ENCODE measurements around the gene TM9SF4.

TM9SF4 gene

DNA sequence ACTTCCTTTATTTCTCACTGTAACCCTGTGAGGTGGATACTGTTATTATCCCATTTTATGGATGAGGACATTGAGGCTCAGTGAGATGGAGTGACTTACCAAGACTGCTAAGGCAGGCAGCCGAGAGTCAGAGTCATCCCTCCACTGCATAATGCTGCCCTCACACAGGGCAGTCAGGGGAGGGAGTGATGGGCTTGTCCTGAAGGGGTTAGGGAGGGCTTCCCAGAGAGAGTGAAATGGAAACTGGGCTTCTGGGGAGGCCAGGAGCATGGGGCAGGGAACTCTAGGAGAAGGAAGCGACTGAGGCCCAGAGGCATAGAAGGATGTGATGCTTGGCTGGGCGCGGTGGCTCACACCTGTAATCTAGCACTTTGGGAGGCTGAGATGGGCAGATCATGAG lies 31.1 kb downstream of the TM9SF4 start:
- no peak for TF ChIP-seq FOXP2 (optimal IDR thresholded peaks at IDR 0.05; ENCODE audit: borderline replicate concordance, extremely low read depth, extremely low read length, insufficient read depth)

DNA sequence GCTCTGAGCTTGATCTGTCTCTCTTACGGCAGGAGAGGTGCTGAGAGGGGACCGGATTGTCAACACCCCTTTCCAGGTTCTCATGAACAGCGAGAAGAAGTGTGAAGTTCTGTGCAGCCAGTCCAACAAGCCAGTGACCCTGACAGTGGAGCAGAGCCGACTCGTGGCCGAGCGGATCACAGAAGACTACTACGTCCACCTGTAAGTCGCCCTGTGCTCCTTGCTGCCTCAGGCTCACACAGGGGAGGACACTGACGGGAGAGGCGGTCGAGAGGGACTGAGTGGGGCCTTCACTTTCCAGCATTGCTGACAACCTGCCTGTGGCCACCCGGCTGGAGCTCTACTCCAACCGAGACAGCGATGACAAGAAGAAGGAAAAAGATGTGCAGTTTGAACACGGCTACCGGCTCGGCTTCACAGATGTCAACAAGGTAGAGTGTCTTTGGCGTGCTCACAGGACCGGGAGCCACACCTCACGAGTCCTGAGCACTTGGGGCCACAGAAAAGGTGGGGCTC lies 32.0 kb downstream of the TM9SF4 start:
- TF ChIP-seq SIN3A (IDR thresholded peaks at IDR 0.05; ENCODE audit: borderline replicate concordance, insufficient read depth, low read length) (no peak), TAF1 (IDR thresholded peaks at IDR 0.05; ENCODE audit: borderline replicate concordance, insufficient read depth, low read length) (no peak), FOXP2 (optimal IDR thresholded peaks at IDR 0.05; ENCODE audit: borderline replicate concordance, extremely low read depth, extremely low read length, insufficient read depth) (no peak), POLR2AphosphoS5 (IDR thresholded peaks at IDR 0.05; ENCODE audit: low read depth, low read length) (no peak)
- TF ChIP-seq, protein P1, sequence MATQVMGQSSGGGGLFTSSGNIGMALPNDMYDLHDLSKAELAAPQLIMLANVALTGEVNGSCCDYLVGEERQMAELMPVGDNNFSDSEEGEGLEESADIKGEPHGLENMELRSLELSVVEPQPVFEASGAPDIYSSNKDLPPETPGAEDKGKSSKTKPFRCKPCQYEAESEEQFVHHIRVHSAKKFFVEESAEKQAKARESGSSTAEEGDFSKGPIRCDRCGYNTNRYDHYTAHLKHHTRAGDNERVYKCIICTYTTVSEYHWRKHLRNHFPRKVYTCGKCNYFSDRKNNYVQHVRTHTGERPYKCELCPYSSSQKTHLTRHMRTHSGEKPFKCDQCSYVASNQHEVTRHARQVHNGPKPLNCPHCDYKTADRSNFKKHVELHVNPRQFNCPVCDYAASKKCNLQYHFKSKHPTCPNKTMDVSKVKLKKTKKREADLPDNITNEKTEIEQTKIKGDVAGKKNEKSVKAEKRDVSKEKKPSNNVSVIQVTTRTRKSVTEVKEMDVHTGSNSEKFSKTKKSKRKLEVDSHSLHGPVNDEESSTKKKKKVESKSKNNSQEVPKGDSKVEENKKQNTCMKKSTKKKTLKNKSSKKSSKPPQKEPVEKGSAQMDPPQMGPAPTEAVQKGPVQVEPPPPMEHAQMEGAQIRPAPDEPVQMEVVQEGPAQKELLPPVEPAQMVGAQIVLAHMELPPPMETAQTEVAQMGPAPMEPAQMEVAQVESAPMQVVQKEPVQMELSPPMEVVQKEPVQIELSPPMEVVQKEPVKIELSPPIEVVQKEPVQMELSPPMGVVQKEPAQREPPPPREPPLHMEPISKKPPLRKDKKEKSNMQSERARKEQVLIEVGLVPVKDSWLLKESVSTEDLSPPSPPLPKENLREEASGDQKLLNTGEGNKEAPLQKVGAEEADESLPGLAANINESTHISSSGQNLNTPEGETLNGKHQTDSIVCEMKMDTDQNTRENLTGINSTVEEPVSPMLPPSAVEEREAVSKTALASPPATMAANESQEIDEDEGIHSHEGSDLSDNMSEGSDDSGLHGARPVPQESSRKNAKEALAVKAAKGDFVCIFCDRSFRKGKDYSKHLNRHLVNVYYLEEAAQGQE (IDR thresholded peaks at IDR 0.05; ENCODE audit: insufficient read depth in 1 of 2, low read depth in 2 of 2, low read length in 2 of 2), result no peak

DNA sequence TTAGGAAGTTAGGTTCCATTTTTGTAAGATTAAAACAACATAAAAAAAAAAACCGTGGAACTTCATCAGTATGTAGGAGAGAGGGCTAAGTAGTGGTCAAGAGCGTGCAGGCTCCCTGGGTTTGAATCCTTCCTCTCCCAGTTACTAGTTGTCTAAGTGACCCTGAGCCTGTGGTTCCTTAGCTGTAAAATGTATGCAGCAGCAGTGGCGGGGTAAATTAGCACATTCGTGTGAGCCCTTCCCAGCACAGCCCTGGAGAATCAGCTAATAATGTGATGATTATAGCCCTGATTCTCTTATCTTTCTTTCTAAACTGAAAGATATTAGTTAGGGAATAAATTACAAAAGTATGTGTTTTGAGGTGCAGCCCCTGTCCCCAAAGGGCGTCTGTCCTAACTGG lies 32.6 kb downstream of the TM9SF4 start:
- TF ChIP-seq, protein P1 (IDR thresholded peaks at IDR 0.05; ENCODE audit: insufficient read depth in 1 of 2, low read depth in 2 of 2, low read length in 2 of 2), result no peak
- no peak for TF ChIP-seq TAF1 (IDR thresholded peaks at IDR 0.05; ENCODE audit: borderline replicate concordance, insufficient read depth, low read length)
- TF ChIP-seq FOXP2 (optimal IDR thresholded peaks at IDR 0.05; ENCODE audit: borderline replicate concordance, extremely low read depth, extremely low read length, insufficient read depth), result no peak
- TF ChIP-seq POLR2AphosphoS5 (IDR thresholded peaks at IDR 0.05; ENCODE audit: low read depth, low read length), result no peak
- TF ChIP-seq SIN3A (IDR thresholded peaks at IDR 0.05; ENCODE audit: borderline replicate concordance, insufficient read depth, low read length), result no peak

DNA sequence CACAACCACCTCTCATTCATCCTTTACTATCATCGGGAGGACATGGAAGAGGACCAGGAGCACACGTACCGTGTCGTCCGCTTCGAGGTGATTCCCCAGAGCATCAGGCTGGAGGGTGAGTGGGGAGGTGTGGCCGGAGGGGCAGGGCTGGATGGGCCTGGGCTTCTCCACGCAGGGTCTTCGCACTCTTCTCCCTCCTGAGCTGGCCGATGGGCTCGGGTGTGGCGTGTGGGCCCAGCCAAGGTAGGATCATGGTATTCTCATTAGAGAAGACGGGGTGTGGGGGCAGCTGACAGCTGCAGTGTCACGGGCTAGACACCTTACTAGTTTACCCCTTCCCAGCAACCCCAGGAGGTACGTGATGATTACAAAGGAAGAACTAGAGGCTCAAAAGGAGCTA lies 33.5 kb downstream of the TM9SF4 start:
- TF ChIP-seq FOXP2 (optimal IDR thresholded peaks at IDR 0.05; ENCODE audit: borderline replicate concordance, extremely low read depth, extremely low read length, insufficient read depth) (no peak), POLR2AphosphoS5 (IDR thresholded peaks at IDR 0.05; ENCODE audit: low read depth, low read length) (no peak), TAF1 (IDR thresholded peaks at IDR 0.05; ENCODE audit: borderline replicate concordance, insufficient read depth, low read length) (no peak), SIN3A (IDR thresholded peaks at IDR 0.05; ENCODE audit: borderline replicate concordance, insufficient read depth, low read length) (no peak)
- TF ChIP-seq, protein P1 (IDR thresholded peaks at IDR 0.05; ENCODE audit: insufficient read depth in 1 of 2, low read depth in 2 of 2, low read length in 2 of 2), result no peak

DNA sequence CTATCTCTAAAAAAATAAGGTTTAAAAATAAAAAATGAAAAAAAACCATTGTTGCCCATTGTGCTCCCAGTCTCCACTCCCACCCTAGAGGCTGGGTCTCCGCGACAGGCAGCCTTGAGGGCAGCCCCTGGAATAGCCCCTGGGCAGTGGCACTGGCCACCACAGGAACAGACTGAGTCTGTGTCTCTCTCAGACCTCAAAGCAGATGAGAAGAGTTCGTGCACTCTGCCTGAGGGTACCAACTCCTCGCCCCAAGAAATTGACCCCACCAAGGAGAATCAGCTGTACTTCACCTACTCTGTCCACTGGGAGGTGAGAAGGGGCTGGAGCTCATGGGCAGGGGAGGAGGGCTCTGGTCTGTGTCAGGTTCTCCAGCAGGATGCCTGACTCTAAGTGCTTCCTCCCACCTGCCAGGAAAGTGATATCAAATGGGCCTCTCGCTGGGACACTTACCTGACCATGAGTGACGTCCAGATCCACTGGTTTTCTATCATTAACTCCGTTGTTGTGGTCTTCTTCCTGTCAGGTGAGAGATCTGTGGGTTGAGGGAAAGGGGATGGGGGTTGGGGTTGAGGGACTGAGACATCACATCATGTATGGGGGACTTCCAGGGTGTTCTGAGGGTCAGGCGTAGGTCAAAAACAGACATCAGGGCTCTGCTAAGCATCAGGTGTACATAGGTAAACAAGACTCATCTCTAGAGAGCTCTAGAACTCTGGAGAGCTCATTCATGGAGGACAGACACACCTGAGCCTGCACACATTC lies 35.6 kb downstream of the TM9SF4 start:
- TF ChIP-seq FOXP2 (optimal IDR thresholded peaks at IDR 0.05; ENCODE audit: borderline replicate concordance, extremely low read depth, extremely low read length, insufficient read depth), result no peak
- no peak for TF ChIP-seq POLR2AphosphoS5 (IDR thresholded peaks at IDR 0.05; ENCODE audit: low read depth, low read length)
- TF ChIP-seq TAF1 (IDR thresholded peaks at IDR 0.05; ENCODE audit: borderline replicate concordance, insufficient read depth, low read length), result no peak
- no peak for TF ChIP-seq SIN3A (IDR thresholded peaks at IDR 0.05; ENCODE audit: borderline replicate concordance, insufficient read depth, low read length)
- TF ChIP-seq, protein P1 (IDR thresholded peaks at IDR 0.05; ENCODE audit: insufficient read depth in 1 of 2, low read depth in 2 of 2, low read length in 2 of 2), result no peak

Data from PFSK-1 (cell line).